Nephron (organoid): ENCODE measurements around the gene FAM240B.

Experiments used
- H3K27ac Mint-ChIP-seq, 3 experiments: 2 replicates each; pipeline ENCODE4 v1.8.0; 2020; ENCODE audit warnings: mixed read lengths in 3 of 3, mild to moderate bottlenecking in 2 of 3, moderate library complexity in 1 of 3
- H3K27me3 Mint-ChIP-seq: 2 replicates; pipeline ENCODE4 v1.8.0; 2021; ENCODE audit warnings: low read depth, mild to moderate bottlenecking, moderate library complexity, mixed read lengths
- H3K36me3 Mint-ChIP-seq: 2 replicates; pipeline ENCODE4 v1.8.0; 2020; ENCODE audit warnings: low read depth, mixed read lengths
- H3K4me1 Mint-ChIP-seq: 2 replicates; pipeline ENCODE4 v1.8.0; 2020; ENCODE audit warnings: mixed read lengths
- H3K4me3 Mint-ChIP-seq, 3 experiments: 2 replicates each; pipeline ENCODE4 v1.8.0; 2020; ENCODE audit warnings: mild to moderate bottlenecking in 3 of 3, mixed read lengths in 3 of 3, moderate library complexity in 2 of 3
- H3K9me3 Mint-ChIP-seq: 2 replicates; pipeline ENCODE4 v1.8.0; 2020; ENCODE audit warnings: mixed read lengths
- CTCF ChIP-seq, 3 experiments: fragments of 200-600 bp; sonication (generic); IDR thresholded peaks; one replicate each; pipeline ENCODE4 v1.5.0; 2021; ENCODE audit warnings: antibody characterized with exemption in 3 of 3; ENCODE audit not compliant: unreplicated experiment in 3 of 3

Gene FAM240B

GRCh38 chr9:38673399-38674193 lies 46.3 kb downstream of the FAM240B start:
- Mint-ChIP-seq H3K4me3 (no peak overlapping the region), H3K27me3 (peaks cover 25% of the 10 kb centered on the region), H3K4me1 (peaks cover 41% of the 10 kb centered on the region), H3K36me3 (no peaks in the 10 kb centered on the region), H3K9me3 (no peaks in the 10 kb centered on the region), H3K27ac (peak overlapping the region in 2 of 3 experiments; percentile 37 to 58)
- TF ChIP-seq CTCF (IDR thresholded peaks at IDR 0.05; ENCODE audit: unreplicated experiment in 3 of 3): no peak

DNA sequence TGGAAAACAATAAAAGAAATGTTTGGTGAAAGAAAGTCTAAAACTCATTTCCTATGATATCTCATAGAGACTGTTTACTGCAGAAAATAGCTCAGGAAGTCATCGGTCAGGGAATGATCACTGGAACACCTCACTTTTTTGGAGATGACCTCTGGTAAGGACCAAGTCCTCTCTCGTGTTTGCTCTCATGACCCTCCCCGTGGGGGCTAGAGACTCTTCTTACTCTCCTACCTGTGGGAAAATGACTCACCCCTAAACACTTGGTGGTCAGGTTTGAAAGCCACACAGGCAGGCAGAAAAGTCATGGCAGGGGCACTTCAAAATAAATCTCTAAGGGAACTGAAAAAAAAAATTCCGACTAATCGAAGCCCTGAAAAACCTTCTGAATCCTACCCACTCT lies 48.2 kb downstream of the FAM240B start:
- Mint-ChIP-seq H3K4me1 (peaks cover 31% of the 10 kb centered on the region), H3K9me3 (no peaks in the 10 kb centered on the region), H3K27ac (peak overlapping the region in 2 of 3 experiments; percentile 26 to 36), H3K27me3 (peaks cover 27% of the 10 kb centered on the region), H3K36me3 (no peaks in the 10 kb centered on the region), H3K4me3 (no peak overlapping the region)
- TF ChIP-seq CTCF (IDR thresholded peaks at IDR 0.05; ENCODE audit: unreplicated experiment in 3 of 3): no peak

GRCh38 chr9:38671372-38671731 lies 48.6 kb downstream of the FAM240B start:
- no peak overlapping the region for H3K27ac Mint-ChIP-seq
- no peak for TF ChIP-seq CTCF (IDR thresholded peaks at IDR 0.05; ENCODE audit: unreplicated experiment in 3 of 3)
- no peaks in the 10 kb centered on the region for H3K36me3 Mint-ChIP-seq
- H3K27me3 Mint-ChIP-seq: peaks cover 27% of the 10 kb centered on the region
- peak overlapping the region in 2 of 3 experiments; percentile 11 to 37 for H3K4me3 Mint-ChIP-seq
- H3K9me3 Mint-ChIP-seq: no peaks in the 10 kb centered on the region
- H3K4me1 Mint-ChIP-seq: peaks cover 31% of the 10 kb centered on the region

GRCh38 chr9:38670542-38671371 lies 49.2 kb downstream of the FAM240B start:
- no peak overlapping the region for H3K27ac Mint-ChIP-seq
- H3K4me3 Mint-ChIP-seq: no peak overlapping the region
- H3K36me3 Mint-ChIP-seq: no peaks in the 10 kb centered on the region
- no peaks in the 10 kb centered on the region for H3K9me3 Mint-ChIP-seq
- peaks cover 23% of the 10 kb centered on the region for H3K27me3 Mint-ChIP-seq
- TF ChIP-seq CTCF (IDR thresholded peaks at IDR 0.05; ENCODE audit: unreplicated experiment in 3 of 3): no peak
- peaks cover 31% of the 10 kb centered on the region for H3K4me1 Mint-ChIP-seq

- H3K27me3 Mint-ChIP-seq: peaks cover 21% of the 10 kb centered on the region
- H3K9me3 Mint-ChIP-seq: no peaks in the 10 kb centered on the region
- TF ChIP-seq CTCF (IDR thresholded peaks at IDR 0.05; ENCODE audit: unreplicated experiment in 3 of 3): no peak
- H3K27ac Mint-ChIP-seq: no peak overlapping the region
- no peaks in the 10 kb centered on the region for H3K36me3 Mint-ChIP-seq
- no peak overlapping the region for H3K4me3 Mint-ChIP-seq
- peaks cover 28% of the 10 kb centered on the region for H3K4me1 Mint-ChIP-seq
Measured at GRCh38 chr9:38668791-38669466, 51.0 kb downstream of the FAM240B start.
